HEK293 (cell line): ENCODE measurements around the gene SMOC1.

ENCODE experiments used
- EGR2 ChIP-seq: fragments of 450-650 bp; formaldehyde crosslinking; IDR thresholded peaks from 2 replicates; pipeline ENCODE4 v1.5.1; 2016; ENCODE audit warnings: low read depth, missing biosample characterization, missing genetic modification characterization
- GLI2 ChIP-seq: fragments of 450-650 bp; formaldehyde crosslinking; IDR thresholded peaks from 2 replicates; pipeline ENCODE4; 2017; ENCODE audit warnings: missing biosample characterization, missing genetic modification characterization, low read depth, borderline replicate concordance
- KLF10 ChIP-seq: fragments of 450-650 bp; IDR thresholded peaks from 2 replicates; pipeline ENCODE4 v1.5.1; 2018; ENCODE audit warnings: missing biosample characterization, mild to moderate bottlenecking, missing genetic modification characterization
- KLF8 ChIP-seq: fragments of 450-650 bp; formaldehyde crosslinking; IDR thresholded peaks from 2 replicates; pipeline ENCODE4 v1.5.1; 2016; ENCODE audit warnings: missing biosample characterization, missing genetic modification characterization
- MEIS1 ChIP-seq: sonication (generic); formaldehyde crosslinking; IDR thresholded peaks from 2 replicates; pipeline ENCODE4 v1.8.1; 2022; ENCODE audit warnings: missing genetic modification reagents, mild to moderate bottlenecking, borderline replicate concordance
- SP7 ChIP-seq: fragments of 450-650 bp; formaldehyde crosslinking; IDR thresholded peaks from 2 replicates; pipeline ENCODE4 v1.5.1; 2016; ENCODE audit warnings: missing biosample characterization, missing genetic modification characterization
- TCF7L2 ChIP-seq: IDR thresholded peaks from 2 replicates; pipeline ENCODE4 v1.6.1; 2011; ENCODE audit warnings: low read depth, mild to moderate bottlenecking, inconsistent platforms, low read length, moderate library complexity, borderline replicate concordance
- ZBTB17 ChIP-seq: fragments of 450-650 bp; formaldehyde crosslinking; IDR thresholded peaks from 2 replicates; pipeline ENCODE4 v1.5.1; 2016; ENCODE audit warnings: missing biosample characterization, missing genetic modification characterization
- ZBTB21 ChIP-seq: fragments of 450-650 bp; formaldehyde crosslinking; IDR thresholded peaks from 2 replicates; pipeline ENCODE4 v1.5.1; 2017; ENCODE audit warnings: missing biosample characterization, missing genetic modification characterization
- ZEB2 ChIP-seq: fragments of 450-650 bp; formaldehyde crosslinking; IDR thresholded peaks from 2 replicates; pipeline ENCODE4 v1.5.1; 2016; ENCODE audit warnings: missing biosample characterization, missing genetic modification characterization
- ZNF146 ChIP-seq: fragments of 450-650 bp; formaldehyde crosslinking; IDR thresholded peaks from 2 replicates; pipeline ENCODE4 v1.5.1; 2016; ENCODE audit warnings: missing biosample characterization, missing genetic modification characterization
- ZNF157 ChIP-seq: fragments of 450-650 bp; formaldehyde crosslinking; IDR thresholded peaks from 2 replicates; pipeline ENCODE4 v1.5.1; 2016; ENCODE audit warnings: missing biosample characterization, missing genetic modification characterization
- ZNF2 ChIP-seq: fragments of 450-650 bp; formaldehyde crosslinking; IDR thresholded peaks from 2 replicates; pipeline ENCODE4 v1.5.1; 2016; ENCODE audit warnings: missing biosample characterization, missing genetic modification characterization
- ZNF366 ChIP-seq: fragments of 450-650 bp; formaldehyde crosslinking; conservative IDR thresholded peaks from 2 replicates; pipeline ENCODE4 v1.5.1; 2016; ENCODE audit warnings: missing biosample characterization, missing genetic modification characterization
- ZNF416 ChIP-seq: fragments of 450-650 bp; formaldehyde crosslinking; IDR thresholded peaks from 2 replicates; pipeline ENCODE4 v1.5.1; 2016; ENCODE audit warnings: missing biosample characterization, missing genetic modification characterization
- ZNF501 ChIP-seq: fragments of 450-650 bp; formaldehyde crosslinking; IDR thresholded peaks from 2 replicates; pipeline ENCODE4 v1.5.1; 2016; ENCODE audit warnings: missing biosample characterization, missing genetic modification characterization
- ZNF555 ChIP-seq: fragments of 450-650 bp; formaldehyde crosslinking; conservative IDR thresholded peaks from 2 replicates; pipeline ENCODE4 v1.5.1; 2017; ENCODE audit warnings: missing biosample characterization, mild to moderate bottlenecking, missing genetic modification characterization, inconsistent platforms
- ZNF558 ChIP-seq: fragments of 450-650 bp; formaldehyde crosslinking; IDR thresholded peaks from 2 replicates; pipeline ENCODE4 v1.5.1; 2016; ENCODE audit warnings: missing biosample characterization, missing genetic modification characterization
- ZNF654 ChIP-seq: fragments of 450-650 bp; formaldehyde crosslinking; IDR thresholded peaks from 2 replicates; pipeline ENCODE4 v1.5.1; 2016; ENCODE audit warnings: low read depth, missing biosample characterization, missing genetic modification characterization
- ZNF677 ChIP-seq: fragments of 450-650 bp; IDR thresholded peaks from 2 replicates; pipeline ENCODE4 v1.5.0; 2018; ENCODE audit warnings: missing biosample characterization, mild to moderate bottlenecking, missing genetic modification characterization, moderate library complexity
- ZNF701 ChIP-seq: fragments of 450-650 bp; formaldehyde crosslinking; IDR thresholded peaks from 2 replicates; pipeline ENCODE4 v1.5.1; 2016; ENCODE audit warnings: missing biosample characterization, missing genetic modification characterization
- ZSCAN16 ChIP-seq: fragments of 450-650 bp; formaldehyde crosslinking; IDR thresholded peaks from 2 replicates; pipeline ENCODE4 v1.5.1; 2016; ENCODE audit warnings: missing biosample characterization, missing genetic modification characterization
- TF ChIP-seq, protein P1 (sequence below): fragments of 450-650 bp; formaldehyde crosslinking; IDR thresholded peaks from 2 replicates; pipeline ENCODE4 v1.5.1; 2016; ENCODE audit warnings: missing biosample characterization, missing genetic modification characterization, low read depth
- TF ChIP-seq, protein P2 (sequence below): fragments of 450-650 bp; formaldehyde crosslinking; IDR thresholded peaks from 2 replicates; pipeline ENCODE4 v1.5.1; 2016; ENCODE audit warnings: missing biosample characterization, missing genetic modification characterization
- TF ChIP-seq, protein P3 (sequence below): fragments of 450-650 bp; formaldehyde crosslinking; IDR thresholded peaks from 2 replicates; pipeline ENCODE4 v1.5.1; 2016; ENCODE audit warnings: missing biosample characterization, missing genetic modification characterization, low read depth
- TF ChIP-seq, protein P4 (sequence below): fragments of 450-650 bp; formaldehyde crosslinking; IDR thresholded peaks from 2 replicates; pipeline ENCODE4 v1.5.1; 2016; ENCODE audit warnings: missing biosample characterization, missing genetic modification characterization
- TF ChIP-seq, protein P5 (sequence below): fragments of 450-650 bp; formaldehyde crosslinking; IDR thresholded peaks from 2 replicates; pipeline ENCODE4 v1.5.1; 2016; ENCODE audit warnings: missing biosample characterization, missing genetic modification characterization
- TF ChIP-seq, protein P6 (sequence below): fragments of 450-650 bp; formaldehyde crosslinking; IDR thresholded peaks from 2 replicates; pipeline ENCODE4 v1.5.1; 2017; ENCODE audit warnings: missing biosample characterization, missing genetic modification characterization
- TF ChIP-seq, protein P7 (sequence below): fragments of 450-650 bp; formaldehyde crosslinking; IDR thresholded peaks from 2 replicates; pipeline ENCODE4; 2016; ENCODE audit warnings: missing biosample characterization, missing genetic modification characterization

The SMOC1 gene

DNA sequence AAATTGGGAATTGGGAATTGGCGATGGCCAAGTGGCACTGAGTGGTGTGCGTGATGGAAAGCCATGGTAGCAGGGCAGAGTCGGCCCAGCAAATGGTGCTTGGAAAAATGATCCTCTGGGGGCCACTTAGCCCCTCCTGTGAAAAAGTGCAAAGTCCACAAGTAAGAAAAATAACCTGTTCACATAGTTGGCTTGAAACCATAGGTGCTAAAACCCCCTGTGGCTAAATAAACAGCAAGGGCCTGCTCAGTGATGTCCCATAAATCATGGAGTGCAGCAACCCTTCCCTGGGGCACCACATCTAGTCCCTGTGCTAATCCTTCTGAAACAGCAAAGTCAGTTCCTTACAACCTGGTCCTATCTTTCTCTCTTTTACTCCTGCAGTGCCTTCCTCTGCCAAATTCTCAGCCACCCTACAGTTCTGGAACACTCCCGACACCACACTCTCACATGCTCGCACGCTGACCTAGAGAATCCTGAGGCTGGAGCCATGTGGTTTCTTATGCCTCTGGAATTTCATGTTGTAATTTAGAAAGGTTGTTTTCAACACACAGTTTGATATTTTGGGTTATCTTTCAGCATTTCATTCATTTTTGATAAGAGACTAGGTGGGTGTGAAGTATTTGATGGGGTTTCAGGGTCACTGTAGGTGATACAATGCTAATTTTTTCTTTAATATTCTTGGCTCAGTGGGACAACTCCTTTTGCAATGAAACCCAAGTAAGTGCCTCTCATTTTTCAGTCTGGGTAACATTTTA lies 123.6 kb downstream of the SMOC1 start (continued):
- TF ChIP-seq KLF8 (tag by site-specific recombination) (peak; percentile 65), ZNF366 (peak; percentile 65), ZBTB17 (peak; percentile 61; the same call in 1 of the 2 replicates), ZSCAN16 (tag by site-specific recombination) (no peak), ZNF146 (tag by site-specific recombination) (0 out of 2 replicates have a peak, but pooled peaks have one; percentile 15), ZNF555 (no peak), EGR2 (no peak), ZEB2 (tag by site-specific recombination) (no peak), ZNF654 (tag by site-specific recombination) (no peak), ZNF501 (tag by site-specific recombination) (no peak), ZNF2 (tag by site-specific recombination) (no peak), TCF7L2 (no peak), ZNF416 (tag by site-specific recombination) (no peak), ZNF677 (no peak), ZBTB21 (tag by site-specific recombination) (no peak), ZNF157 (no peak), GLI2 (tag by site-specific recombination) (peak; percentile 76; the same call in 1 of the 2 replicates), KLF10 (tag by site-specific recombination) (peak; percentile 71; the same call in 1 of the 2 replicates), ZNF558 (tag by site-specific recombination) (peak; percentile 16; the same call in 1 of the 2 replicates), ZNF701 (tag by site-specific recombination) (no peak), MEIS1 (CRISPR knock-in tag) (no peak), SP7 (tag by site-specific recombination) (peak; percentile 60)
- TF ChIP-seq, protein P1, sequence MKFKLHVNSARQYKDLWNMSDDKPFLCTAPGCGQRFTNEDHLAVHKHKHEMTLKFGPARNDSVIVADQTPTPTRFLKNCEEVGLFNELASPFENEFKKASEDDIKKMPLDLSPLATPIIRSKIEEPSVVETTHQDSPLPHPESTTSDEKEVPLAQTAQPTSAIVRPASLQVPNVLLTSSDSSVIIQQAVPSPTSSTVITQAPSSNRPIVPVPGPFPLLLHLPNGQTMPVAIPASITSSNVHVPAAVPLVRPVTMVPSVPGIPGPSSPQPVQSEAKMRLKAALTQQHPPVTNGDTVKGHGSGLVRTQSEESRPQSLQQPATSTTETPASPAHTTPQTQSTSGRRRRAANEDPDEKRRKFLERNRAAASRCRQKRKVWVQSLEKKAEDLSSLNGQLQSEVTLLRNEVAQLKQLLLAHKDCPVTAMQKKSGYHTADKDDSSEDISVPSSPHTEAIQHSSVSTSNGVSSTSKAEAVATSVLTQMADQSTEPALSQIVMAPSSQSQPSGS = no peak
- TF ChIP-seq, protein P2, sequence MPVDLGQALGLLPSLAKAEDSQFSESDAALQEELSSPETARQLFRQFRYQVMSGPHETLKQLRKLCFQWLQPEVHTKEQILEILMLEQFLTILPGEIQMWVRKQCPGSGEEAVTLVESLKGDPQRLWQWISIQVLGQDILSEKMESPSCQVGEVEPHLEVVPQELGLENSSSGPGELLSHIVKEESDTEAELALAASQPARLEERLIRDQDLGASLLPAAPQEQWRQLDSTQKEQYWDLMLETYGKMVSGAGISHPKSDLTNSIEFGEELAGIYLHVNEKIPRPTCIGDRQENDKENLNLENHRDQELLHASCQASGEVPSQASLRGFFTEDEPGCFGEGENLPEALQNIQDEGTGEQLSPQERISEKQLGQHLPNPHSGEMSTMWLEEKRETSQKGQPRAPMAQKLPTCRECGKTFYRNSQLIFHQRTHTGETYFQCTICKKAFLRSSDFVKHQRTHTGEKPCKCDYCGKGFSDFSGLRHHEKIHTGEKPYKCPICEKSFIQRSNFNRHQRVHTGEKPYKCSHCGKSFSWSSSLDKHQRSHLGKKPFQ = peak; percentile 69
- TF ChIP-seq, protein P3, sequence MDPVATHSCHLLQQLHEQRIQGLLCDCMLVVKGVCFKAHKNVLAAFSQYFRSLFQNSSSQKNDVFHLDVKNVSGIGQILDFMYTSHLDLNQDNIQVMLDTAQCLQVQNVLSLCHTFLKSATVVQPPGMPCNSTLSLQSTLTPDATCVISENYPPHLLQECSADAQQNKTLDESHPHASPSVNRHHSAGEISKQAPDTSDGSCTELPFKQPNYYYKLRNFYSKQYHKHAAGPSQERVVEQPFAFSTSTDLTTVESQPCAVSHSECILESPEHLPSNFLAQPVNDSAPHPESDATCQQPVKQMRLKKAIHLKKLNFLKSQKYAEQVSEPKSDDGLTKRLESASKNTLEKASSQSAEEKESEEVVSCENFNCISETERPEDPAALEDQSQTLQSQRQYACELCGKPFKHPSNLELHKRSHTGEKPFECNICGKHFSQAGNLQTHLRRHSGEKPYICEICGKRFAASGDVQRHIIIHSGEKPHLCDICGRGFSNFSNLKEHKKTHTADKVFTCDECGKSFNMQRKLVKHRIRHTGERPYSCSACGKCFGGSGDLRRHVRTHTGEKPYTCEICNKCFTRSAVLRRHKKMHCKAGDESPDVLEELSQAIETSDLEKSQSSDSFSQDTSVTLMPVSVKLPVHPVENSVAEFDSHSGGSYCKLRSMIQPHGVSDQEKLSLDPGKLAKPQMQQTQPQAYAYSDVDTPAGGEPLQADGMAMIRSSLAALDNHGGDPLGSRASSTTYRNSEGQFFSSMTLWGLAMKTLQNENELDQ (tag by site-specific recombination) = no peak
- TF ChIP-seq, protein P4, sequence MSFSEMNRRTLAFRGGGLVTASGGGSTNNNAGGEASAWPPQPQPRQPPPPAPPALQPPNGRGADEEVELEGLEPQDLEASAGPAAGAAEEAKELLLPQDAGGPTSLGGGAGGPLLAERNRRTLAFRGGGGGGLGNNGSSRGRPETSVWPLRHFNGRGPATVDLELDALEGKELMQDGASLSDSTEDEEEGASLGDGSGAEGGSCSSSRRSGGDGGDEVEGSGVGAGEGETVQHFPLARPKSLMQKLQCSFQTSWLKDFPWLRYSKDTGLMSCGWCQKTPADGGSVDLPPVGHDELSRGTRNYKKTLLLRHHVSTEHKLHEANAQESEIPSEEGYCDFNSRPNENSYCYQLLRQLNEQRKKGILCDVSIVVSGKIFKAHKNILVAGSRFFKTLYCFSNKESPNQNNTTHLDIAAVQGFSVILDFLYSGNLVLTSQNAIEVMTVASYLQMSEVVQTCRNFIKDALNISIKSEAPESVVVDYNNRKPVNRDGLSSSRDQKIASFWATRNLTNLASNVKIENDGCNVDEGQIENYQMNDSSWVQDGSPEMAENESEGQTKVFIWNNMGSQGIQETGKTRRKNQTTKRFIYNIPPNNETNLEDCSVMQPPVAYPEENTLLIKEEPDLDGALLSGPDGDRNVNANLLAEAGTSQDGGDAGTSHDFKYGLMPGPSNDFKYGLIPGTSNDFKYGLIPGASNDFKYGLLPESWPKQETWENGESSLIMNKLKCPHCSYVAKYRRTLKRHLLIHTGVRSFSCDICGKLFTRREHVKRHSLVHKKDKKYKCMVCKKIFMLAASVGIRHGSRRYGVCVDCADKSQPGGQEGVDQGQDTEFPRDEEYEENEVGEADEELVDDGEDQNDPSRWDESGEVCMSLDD (tag by site-specific recombination) = no peak
- TF ChIP-seq, protein P5, sequence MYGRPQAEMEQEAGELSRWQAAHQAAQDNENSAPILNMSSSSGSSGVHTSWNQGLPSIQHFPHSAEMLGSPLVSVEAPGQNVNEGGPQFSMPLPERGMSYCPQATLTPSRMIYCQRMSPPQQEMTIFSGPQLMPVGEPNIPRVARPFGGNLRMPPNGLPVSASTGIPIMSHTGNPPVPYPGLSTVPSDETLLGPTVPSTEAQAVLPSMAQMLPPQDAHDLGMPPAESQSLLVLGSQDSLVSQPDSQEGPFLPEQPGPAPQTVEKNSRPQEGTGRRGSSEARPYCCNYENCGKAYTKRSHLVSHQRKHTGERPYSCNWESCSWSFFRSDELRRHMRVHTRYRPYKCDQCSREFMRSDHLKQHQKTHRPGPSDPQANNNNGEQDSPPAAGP (tag by site-specific recombination) = peak; percentile 88
- TF ChIP-seq, protein P6, sequence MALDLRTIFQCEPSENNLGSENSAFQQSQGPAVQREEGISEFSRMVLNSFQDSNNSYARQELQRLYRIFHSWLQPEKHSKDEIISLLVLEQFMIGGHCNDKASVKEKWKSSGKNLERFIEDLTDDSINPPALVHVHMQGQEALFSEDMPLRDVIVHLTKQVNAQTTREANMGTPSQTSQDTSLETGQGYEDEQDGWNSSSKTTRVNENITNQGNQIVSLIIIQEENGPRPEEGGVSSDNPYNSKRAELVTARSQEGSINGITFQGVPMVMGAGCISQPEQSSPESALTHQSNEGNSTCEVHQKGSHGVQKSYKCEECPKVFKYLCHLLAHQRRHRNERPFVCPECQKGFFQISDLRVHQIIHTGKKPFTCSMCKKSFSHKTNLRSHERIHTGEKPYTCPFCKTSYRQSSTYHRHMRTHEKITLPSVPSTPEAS (tag by site-specific recombination) = peak; percentile 26; the same call in 1 of the 2 replicates
- TF ChIP-seq, protein P7, sequence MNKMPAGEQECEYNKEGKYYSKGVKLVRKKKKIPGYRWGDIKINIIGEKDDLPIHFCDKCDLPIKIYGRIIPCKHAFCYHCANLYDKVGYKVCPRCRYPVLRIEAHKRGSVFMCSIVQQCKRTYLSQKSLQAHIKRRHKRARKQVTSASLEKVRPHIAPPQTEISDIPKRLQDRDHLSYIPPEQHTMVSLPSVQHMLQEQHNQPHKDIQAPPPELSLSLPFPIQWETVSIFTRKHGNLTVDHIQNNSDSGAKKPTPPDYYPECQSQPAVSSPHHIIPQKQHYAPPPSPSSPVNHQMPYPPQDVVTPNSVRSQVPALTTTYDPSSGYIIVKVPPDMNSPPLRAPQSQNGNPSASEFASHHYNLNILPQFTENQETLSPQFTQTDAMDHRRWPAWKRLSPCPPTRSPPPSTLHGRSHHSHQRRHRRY (tag by site-specific recombination) = no peak
